ENCODE results near the gene WWOX.

DNA sequence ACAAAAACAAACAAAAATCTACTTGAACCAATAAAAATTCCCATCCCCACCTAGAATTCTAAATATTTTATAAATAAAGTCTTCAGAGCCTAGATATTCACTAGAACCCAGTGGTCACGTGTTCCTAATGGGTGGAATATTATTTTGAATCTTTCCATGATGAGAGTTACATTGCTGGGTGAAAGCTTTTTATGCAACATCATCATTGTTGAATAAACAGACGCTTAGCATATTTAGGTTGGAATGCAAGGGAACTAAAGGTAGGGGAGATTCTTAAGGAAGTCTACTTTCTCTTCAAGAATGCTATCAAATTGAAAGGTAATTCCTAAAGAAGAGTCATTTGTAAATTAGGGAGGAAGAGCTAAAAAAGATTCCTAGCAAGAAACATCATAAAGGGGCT is 723.1 kb downstream of the WWOX start:
- no peak for TF ChIP-seq YY1 (IDR thresholded peaks at IDR 0.05; ENCODE audit: low read depth, low read length)
- TF ChIP-seq, protein P1, sequence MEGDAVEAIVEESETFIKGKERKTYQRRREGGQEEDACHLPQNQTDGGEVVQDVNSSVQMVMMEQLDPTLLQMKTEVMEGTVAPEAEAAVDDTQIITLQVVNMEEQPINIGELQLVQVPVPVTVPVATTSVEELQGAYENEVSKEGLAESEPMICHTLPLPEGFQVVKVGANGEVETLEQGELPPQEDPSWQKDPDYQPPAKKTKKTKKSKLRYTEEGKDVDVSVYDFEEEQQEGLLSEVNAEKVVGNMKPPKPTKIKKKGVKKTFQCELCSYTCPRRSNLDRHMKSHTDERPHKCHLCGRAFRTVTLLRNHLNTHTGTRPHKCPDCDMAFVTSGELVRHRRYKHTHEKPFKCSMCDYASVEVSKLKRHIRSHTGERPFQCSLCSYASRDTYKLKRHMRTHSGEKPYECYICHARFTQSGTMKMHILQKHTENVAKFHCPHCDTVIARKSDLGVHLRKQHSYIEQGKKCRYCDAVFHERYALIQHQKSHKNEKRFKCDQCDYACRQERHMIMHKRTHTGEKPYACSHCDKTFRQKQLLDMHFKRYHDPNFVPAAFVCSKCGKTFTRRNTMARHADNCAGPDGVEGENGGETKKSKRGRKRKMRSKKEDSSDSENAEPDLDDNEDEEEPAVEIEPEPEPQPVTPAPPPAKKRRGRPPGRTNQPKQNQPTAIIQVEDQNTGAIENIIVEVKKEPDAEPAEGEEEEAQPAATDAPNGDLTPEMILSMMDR (IDR thresholded peaks at IDR 0.05; ENCODE audit: control extremely low read depth in 1 of 3, insufficient read depth in 1 of 3, low read depth in 1 of 3, low read length in 3 of 3), result no peak
- TF ChIP-seq CHD2 (IDR thresholded peaks at IDR 0.05; ENCODE audit: low read length), result no peak
- no peak for TF ChIP-seq BACH1 (IDR thresholded peaks at IDR 0.05; ENCODE audit: low read length)
- no peak for TF ChIP-seq POLR2A (IDR thresholded peaks at IDR 0.05; ENCODE audit: control extremely low read depth in 1 of 2, low read depth in 2 of 2, low read length in 2 of 2)
- TF ChIP-seq BRCA1 (IDR thresholded peaks at IDR 0.05; ENCODE audit: low read depth, low read length), result no peak
- TF ChIP-seq, protein P2, sequence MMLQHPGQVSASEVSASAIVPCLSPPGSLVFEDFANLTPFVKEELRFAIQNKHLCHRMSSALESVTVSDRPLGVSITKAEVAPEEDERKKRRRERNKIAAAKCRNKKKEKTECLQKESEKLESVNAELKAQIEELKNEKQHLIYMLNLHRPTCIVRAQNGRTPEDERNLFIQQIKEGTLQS (IDR thresholded peaks at IDR 0.05; ENCODE audit: insufficient read depth, low read depth, low read length), result no peak
- no peak for TF ChIP-seq EZH2 (IDR thresholded peaks at IDR 0.05; ENCODE audit: low read depth, low read length, severe bottlenecking)

Measured in H1 (cell line).